ENCODE data around the gene PDK2.
"Not testable (repeated sequence)": the region's sequence is repeated elsewhere in the genome, so short reads cannot be mapped to it uniquely, and the experiment has no call there.

Gene PDK2

DNA sequence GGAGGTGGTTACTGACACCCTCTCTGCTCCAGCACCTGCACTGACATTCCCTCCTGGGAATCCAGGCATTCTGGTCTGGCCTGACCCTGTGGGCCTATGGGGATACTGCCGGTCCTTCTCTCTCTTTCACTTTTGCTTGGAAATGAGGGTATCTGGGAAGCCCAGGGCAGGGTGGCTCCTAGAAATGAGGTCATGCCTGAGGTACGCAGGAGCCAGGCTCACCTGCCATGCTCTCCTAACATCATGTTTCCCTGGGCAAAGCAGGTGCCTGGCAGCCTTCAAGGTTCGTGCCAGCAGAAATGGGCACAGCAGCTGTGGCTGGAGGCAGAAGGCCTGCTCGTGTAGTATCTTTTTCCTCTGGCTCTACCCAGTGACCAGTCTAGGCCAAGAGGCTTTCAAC lies 35.9 kb upstream of the PDK2 start:
- TF ChIP-seq ZC3H10 (CRISPR knock-in tag; IDR thresholded peaks at IDR 0.05) (no peak), CSDC2 (CRISPR knock-in tag; IDR thresholded peaks at IDR 0.05) (no peak)
- ATAC-seq: no peak

DNA sequence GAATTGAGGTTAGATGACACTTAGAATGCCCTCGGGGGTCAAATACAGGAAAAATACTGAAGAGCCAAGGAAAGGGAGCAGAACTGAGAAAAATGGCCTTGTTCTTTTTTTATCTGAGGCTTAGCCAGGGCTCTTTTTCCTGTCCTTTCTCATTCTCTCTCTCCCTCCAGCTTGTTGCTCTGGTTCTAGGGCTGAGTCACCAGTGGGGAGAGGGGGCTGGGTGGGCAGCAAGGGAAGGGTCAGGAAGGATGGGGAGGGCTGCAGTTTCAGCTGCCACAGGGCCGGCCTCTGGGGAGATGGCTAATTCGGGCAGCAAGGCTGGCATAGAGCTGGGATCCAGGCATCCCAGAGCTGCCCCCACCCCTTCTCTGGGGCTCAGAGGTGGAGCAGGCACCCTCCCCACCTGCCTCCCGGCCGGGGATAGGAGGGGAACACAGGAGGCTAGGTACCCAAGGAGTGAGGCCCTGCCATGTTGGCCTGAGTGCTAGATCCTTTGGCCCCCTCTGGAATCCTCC lies 35.3 kb upstream of the PDK2 start:
- TF ChIP-seq ZNF8 (CRISPR knock-in tag; IDR thresholded peaks at IDR 0.05): no peak
- TF ChIP-seq, protein P1, sequence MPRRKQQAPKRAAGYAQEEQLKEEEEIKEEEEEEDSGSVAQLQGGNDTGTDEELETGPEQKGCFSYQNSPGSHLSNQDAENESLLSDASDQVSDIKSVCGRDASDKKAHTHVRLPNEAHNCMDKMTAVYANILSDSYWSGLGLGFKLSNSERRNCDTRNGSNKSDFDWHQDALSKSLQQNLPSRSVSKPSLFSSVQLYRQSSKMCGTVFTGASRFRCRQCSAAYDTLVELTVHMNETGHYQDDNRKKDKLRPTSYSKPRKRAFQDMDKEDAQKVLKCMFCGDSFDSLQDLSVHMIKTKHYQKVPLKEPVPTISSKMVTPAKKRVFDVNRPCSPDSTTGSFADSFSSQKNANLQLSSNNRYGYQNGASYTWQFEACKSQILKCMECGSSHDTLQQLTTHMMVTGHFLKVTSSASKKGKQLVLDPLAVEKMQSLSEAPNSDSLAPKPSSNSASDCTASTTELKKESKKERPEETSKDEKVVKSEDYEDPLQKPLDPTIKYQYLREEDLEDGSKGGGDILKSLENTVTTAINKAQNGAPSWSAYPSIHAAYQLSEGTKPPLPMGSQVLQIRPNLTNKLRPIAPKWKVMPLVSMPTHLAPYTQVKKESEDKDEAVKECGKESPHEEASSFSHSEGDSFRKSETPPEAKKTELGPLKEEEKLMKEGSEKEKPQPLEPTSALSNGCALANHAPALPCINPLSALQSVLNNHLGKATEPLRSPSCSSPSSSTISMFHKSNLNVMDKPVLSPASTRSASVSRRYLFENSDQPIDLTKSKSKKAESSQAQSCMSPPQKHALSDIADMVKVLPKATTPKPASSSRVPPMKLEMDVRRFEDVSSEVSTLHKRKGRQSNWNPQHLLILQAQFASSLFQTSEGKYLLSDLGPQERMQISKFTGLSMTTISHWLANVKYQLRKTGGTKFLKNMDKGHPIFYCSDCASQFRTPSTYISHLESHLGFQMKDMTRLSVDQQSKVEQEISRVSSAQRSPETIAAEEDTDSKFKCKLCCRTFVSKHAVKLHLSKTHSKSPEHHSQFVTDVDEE (CRISPR knock-in tag; IDR thresholded peaks at IDR 0.05): no peak
- TF ChIP-seq, protein P2, sequence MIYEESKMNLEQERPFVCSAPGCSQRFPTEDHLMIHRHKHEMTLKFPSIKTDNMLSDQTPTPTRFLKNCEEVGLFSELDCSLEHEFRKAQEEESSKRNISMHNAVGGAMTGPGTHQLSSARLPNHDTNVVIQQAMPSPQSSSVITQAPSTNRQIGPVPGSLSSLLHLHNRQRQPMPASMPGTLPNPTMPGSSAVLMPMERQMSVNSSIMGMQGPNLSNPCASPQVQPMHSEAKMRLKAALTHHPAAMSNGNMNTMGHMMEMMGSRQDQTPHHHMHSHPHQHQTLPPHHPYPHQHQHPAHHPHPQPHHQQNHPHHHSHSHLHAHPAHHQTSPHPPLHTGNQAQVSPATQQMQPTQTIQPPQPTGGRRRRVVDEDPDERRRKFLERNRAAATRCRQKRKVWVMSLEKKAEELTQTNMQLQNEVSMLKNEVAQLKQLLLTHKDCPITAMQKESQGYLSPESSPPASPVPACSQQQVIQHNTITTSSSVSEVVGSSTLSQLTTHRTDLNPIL (CRISPR knock-in tag; IDR thresholded peaks at IDR 0.05; ENCODE audit: low read depth): no peak
- no peak for TF ChIP-seq RARB (CRISPR knock-in tag; IDR thresholded peaks at IDR 0.05)
- no peak for TF ChIP-seq ZNF70 (CRISPR knock-in tag; IDR thresholded peaks at IDR 0.05)
- no peak for TF ChIP-seq GLIS3 (CRISPR knock-in tag; IDR thresholded peaks at IDR 0.05)
- TF ChIP-seq OSR1 (CRISPR knock-in tag; IDR thresholded peaks at IDR 0.05): no peak
- TF ChIP-seq, protein P3, sequence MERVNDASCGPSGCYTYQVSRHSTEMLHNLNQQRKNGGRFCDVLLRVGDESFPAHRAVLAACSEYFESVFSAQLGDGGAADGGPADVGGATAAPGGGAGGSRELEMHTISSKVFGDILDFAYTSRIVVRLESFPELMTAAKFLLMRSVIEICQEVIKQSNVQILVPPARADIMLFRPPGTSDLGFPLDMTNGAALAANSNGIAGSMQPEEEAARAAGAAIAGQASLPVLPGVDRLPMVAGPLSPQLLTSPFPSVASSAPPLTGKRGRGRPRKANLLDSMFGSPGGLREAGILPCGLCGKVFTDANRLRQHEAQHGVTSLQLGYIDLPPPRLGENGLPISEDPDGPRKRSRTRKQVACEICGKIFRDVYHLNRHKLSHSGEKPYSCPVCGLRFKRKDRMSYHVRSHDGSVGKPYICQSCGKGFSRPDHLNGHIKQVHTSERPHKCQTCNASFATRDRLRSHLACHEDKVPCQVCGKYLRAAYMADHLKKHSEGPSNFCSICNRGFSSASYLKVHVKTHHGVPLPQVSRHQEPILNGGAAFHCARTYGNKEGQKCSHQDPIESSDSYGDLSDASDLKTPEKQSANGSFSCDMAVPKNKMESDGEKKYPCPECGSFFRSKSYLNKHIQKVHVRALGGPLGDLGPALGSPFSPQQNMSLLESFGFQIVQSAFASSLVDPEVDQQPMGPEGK (CRISPR knock-in tag; IDR thresholded peaks at IDR 0.05; ENCODE audit: borderline replicate concordance): peak; percentile 60; the same call in 1 of the 2 replicates
- no peak for TF ChIP-seq PPARA (CRISPR knock-in tag; IDR thresholded peaks at IDR 0.05; ENCODE audit: borderline replicate concordance)
- TF ChIP-seq ARNTL (CRISPR knock-in tag; IDR thresholded peaks at IDR 0.05; ENCODE audit: borderline replicate concordance, low read depth): no peak
- no peak; the same call in 1 of the 2 replicates for TF ChIP-seq ISL1 (CRISPR knock-in tag; IDR thresholded peaks at IDR 0.05)
- TF ChIP-seq ZFP3 (CRISPR knock-in tag; IDR thresholded peaks at IDR 0.05): 0 out of 2 replicates have a peak, but pooled peaks have one; percentile 32
- TF ChIP-seq, protein P4, sequence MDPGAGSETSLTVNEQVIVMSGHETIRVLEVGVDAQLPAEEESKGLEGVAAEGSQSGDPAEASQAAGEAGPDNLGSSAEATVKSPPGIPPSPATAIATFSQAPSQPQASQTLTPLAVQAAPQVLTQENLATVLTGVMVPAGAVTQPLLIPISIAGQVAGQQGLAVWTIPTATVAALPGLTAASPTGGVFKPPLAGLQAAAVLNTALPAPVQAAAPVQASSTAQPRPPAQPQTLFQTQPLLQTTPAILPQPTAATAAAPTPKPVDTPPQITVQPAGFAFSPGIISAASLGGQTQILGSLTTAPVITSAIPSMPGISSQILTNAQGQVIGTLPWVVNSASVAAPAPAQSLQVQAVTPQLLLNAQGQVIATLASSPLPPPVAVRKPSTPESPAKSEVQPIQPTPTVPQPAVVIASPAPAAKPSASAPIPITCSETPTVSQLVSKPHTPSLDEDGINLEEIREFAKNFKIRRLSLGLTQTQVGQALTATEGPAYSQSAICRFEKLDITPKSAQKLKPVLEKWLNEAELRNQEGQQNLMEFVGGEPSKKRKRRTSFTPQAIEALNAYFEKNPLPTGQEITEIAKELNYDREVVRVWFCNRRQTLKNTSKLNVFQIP (CRISPR knock-in tag; IDR thresholded peaks at IDR 0.05; ENCODE audit: borderline replicate concordance, low read depth): no peak
- TF ChIP-seq TOX (CRISPR knock-in tag; IDR thresholded peaks at IDR 0.05; ENCODE audit: borderline replicate concordance): no peak
- no peak for ATAC-seq

DNA sequence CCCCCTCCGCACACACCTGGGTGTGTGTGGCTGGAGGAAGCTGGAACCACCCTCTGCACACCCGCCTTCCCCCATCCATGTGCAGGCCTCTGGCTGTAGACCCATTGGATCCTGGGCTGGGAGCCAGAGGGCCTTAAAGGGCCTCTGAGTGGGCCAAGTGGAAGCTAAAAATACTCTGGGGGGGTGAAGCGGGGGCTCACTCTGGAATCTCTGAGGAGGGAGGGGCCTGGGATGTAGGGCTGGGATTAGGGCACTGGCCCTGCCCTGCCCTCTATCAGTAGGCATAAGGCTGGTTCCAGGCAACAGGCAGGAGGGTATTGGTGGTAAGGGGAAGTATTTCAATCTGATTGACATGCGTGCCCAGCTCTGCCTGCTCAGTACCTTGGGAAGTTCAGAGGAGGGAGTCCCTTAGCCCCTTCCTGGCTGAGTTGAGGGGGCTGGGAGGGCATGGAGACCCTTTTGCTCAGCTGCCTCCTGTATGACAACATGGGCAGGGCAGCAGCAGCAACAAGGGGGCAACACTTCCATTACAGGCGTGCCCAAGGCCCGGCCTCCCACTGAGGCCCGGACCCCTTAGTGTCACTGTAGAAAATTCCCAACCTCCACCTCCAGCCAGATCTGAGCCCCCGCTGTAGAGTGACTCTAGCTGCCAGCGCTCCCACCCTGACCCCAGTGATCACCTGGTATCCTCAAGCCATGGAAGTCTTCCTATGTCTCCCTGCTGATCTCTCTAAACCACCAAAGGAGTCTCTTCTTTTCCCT lies 34.0 kb upstream of the PDK2 start:
- peak; percentile 14 for ATAC-seq
- TF ChIP-seq, protein P3 (CRISPR knock-in tag; IDR thresholded peaks at IDR 0.05; ENCODE audit: borderline replicate concordance): peak; percentile 98
- TF ChIP-seq, protein P5, sequence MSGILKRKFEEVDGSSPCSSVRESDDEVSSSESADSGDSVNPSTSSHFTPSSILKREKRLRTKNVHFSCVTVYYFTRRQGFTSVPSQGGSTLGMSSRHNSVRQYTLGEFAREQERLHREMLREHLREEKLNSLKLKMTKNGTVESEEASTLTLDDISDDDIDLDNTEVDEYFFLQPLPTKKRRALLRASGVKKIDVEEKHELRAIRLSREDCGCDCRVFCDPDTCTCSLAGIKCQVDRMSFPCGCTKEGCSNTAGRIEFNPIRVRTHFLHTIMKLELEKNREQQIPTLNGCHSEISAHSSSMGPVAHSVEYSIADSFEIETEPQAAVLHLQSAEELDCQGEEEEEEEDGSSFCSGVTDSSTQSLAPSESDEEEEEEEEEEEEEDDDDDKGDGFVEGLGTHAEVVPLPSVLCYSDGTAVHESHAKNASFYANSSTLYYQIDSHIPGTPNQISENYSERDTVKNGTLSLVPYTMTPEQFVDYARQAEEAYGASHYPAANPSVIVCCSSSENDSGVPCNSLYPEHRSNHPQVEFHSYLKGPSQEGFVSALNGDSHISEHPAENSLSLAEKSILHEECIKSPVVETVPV (CRISPR knock-in tag; IDR thresholded peaks at IDR 0.05): no peak

DNA sequence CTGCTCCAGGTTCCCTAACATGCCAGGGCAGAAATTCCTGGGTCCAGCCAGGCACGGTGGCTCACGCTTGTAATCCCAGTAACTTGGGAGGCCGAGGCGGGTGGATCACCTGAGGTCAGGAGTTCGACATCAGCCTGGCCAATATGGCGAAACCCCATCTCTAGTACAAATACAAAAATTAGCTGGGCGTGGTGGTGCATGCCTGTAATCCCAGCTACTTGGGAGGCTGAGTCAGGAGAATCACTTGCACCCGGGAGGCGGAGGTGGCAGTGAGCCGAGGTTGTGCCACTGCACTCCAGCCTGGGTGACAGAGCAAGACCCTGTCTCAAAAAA lies 33.5 kb upstream of the PDK2 start:
- not testable (repeated sequence) for ATAC-seq

All from SK-N-SH treated with all-trans-retinoic acid at 6 μM for 48 hours (cell line).